CD4-positive, alpha-beta T cell (primary cell): ENCODE data around the gene WASL. TPM values are rescaled to one million over a fixed set of nuclear protein-coding genes. Genes with fewer than 3 reads are reported as not detected.

Source experiments
- ATAC-seq: fragments of 200-7000 bp; cut with Tn5 transposase; one replicate; pipeline ENCODE4 v1.10.0; 2022; ENCODE audit warnings: mild to moderate bottlenecking; ENCODE audit not compliant: poor library complexity
- CTCF ChIA-PET: fragments of 350-600 bp; sonication (Branson Sonifier 250); formaldehyde crosslinking; loops from one replicate; lab custom pipeline; 2021; ENCODE audit warnings: antibody characterized with exemption, inconsistent platforms; lab: Charles Lee
- POLR2A ChIA-PET: fragments of 350-600 bp; sonication (Branson Sonifier 250); formaldehyde crosslinking; loops from one replicate; lab custom pipeline; 2021; ENCODE audit warnings: antibody characterized with exemption, inconsistent platforms; lab: Charles Lee
- DNase-seq, 14 experiments: peaks; one replicate each; pipeline ENCODE4 v3.0.0-alpha.2; 2013 to 2020; ENCODE audit warnings: mixed read lengths in 2 of 14
- H3K27ac ChIP-seq, 2 donors: one replicate each; pipeline versions ENCODE4 v1.5.1 to v1.7.0; 2013; ENCODE audit warnings: low read length in 2 of 2, low read depth in 1 of 2, mild to moderate bottlenecking in 1 of 2
- H3K27me3 ChIP-seq, 2 experiments: 1 replicate in 1 of 2; 2 replicates in 1 of 2; pipeline versions ENCODE4 v1.6.1 to v1.7.0; 2013; ENCODE audit warnings: low read length in 2 of 2, control low read depth in 1 of 2, mild to moderate bottlenecking in 1 of 2, moderate library complexity in 1 of 2; ENCODE audit not compliant: insufficient read depth in 2 of 2, control insufficient read depth in 1 of 2
- H3K36me3 ChIP-seq: one replicate; pipeline ENCODE4 v1.6.1; 2013; ENCODE audit warnings: low read length, control low read depth; ENCODE audit not compliant: insufficient read depth
- H3K4me1 ChIP-seq: one replicate; pipeline ENCODE4 v1.6.1; 2013; ENCODE audit warnings: low read length, control low read depth; ENCODE audit not compliant: insufficient read depth
- H3K4me3 ChIP-seq: one replicate; pipeline ENCODE4 v1.5.1; 2013; ENCODE audit warnings: mild to moderate bottlenecking, low read length, moderate library complexity
- H3K9me3 ChIP-seq, 2 experiments: 1 replicate in 1 of 2; 2 replicates in 1 of 2; pipeline versions ENCODE4 v1.6.1 to v1.7.0; 2013; ENCODE audit warnings: low read length in 2 of 2, mild to moderate bottlenecking in 2 of 2, control low read depth in 1 of 2, moderate library complexity in 1 of 2; ENCODE audit not compliant: control insufficient read depth in 1 of 2, insufficient read depth in 1 of 2
- H3K27ac Mint-ChIP-seq: one replicate; pipeline ENCODE4 v1.8.0; 2020; ENCODE audit warnings: mixed read lengths
- H3K27me3 Mint-ChIP-seq: one replicate; pipeline ENCODE4 v1.8.0; 2021; ENCODE audit warnings: mixed read lengths
- H3K36me3 Mint-ChIP-seq: one replicate; pipeline ENCODE4 v1.8.0; 2021; ENCODE audit warnings: low read depth, mixed read lengths
- H3K4me1 Mint-ChIP-seq: one replicate; pipeline ENCODE4 v1.8.0; 2021; ENCODE audit warnings: low read depth, mixed read lengths
- H3K4me3 Mint-ChIP-seq: one replicate; pipeline ENCODE4 v1.8.0; 2020; ENCODE audit warnings: mild to moderate bottlenecking, mixed read lengths
- H3K9me3 Mint-ChIP-seq: one replicate; pipeline ENCODE4 v1.8.0; 2020; ENCODE audit warnings: mixed read lengths
- intact Hi-C, 2 experiments: fragments of 100-400 bp; cut with DNase I in 1 of 2; cut with micrococcal nuclease in 1 of 2; formaldehyde crosslinking; loops; one replicate each; pipeline versions ENCODE4 v1.15.1 to v1.9.0; 2023 to 2025; cut with DNase I, micrococcal nuclease
- total RNA-seq, 174 experiments: library from RNA in 2 of 174; stranded (reverse) in 2 of 174; gene quantifications; one replicate each; pipeline ENCODE4 v1.2.3 and lab custom pipeline; 2021 to 2026
- TF ChIP-seq, protein P1 (sequence below): fragments of 200-600 bp; IDR thresholded peaks from one replicate; pipeline ENCODE4 v1.8.0; 2022; ENCODE audit warnings: antibody characterized with exemption, mild to moderate bottlenecking

WASL gene
- total RNA-seq, 2 experiments from 2014 or later, result 8.6 to 9.3 TPM

DNA sequence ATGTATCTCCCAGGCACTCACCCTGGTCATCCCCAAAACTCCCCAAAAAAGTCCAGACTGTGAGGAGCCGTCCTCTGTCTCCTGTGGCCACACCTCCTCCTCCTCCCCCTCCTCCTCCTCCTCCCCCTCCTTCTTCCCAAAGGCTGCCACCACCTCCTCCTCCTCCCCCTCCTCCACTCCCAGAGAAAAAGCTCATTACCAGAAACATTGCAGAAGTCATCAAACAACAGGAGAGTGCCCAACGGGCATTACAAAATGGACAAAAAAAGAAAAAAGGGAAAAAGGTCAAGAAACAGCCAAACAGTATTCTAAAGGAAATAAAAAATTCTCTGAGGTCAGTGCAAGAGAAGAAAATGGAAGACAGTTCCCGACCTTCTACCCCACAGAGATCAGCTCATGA lies 86.0 kb downstream of the WASL start:
- ATAC-seq (no peak), DNase-seq (no peak)
- ChIA-PET POLR2A (no interaction called here), CTCF (no interaction called here)
- peaks cover 5 to 10% of the 10 kb centered on the region in 2 experiments for H3K27me3 ChIP-seq
- H3K36me3 Mint-ChIP-seq, result no peaks in the 10 kb centered on the region
- TF ChIP-seq, protein P1, sequence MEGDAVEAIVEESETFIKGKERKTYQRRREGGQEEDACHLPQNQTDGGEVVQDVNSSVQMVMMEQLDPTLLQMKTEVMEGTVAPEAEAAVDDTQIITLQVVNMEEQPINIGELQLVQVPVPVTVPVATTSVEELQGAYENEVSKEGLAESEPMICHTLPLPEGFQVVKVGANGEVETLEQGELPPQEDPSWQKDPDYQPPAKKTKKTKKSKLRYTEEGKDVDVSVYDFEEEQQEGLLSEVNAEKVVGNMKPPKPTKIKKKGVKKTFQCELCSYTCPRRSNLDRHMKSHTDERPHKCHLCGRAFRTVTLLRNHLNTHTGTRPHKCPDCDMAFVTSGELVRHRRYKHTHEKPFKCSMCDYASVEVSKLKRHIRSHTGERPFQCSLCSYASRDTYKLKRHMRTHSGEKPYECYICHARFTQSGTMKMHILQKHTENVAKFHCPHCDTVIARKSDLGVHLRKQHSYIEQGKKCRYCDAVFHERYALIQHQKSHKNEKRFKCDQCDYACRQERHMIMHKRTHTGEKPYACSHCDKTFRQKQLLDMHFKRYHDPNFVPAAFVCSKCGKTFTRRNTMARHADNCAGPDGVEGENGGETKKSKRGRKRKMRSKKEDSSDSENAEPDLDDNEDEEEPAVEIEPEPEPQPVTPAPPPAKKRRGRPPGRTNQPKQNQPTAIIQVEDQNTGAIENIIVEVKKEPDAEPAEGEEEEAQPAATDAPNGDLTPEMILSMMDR, result no peak
- H3K4me1 ChIP-seq, result no peaks in the 10 kb centered on the region
- peaks cover 44% of the 10 kb centered on the region for H3K27me3 Mint-ChIP-seq
- intact Hi-C loops, result no loop called here
- no peaks in the 10 kb centered on the region for H3K9me3 Mint-ChIP-seq
- H3K27ac ChIP-seq, result no peak overlapping the region
- H3K36me3 ChIP-seq, result no peaks in the 10 kb centered on the region
- no peak overlapping the region for H3K4me3 ChIP-seq
- H3K4me3 Mint-ChIP-seq, result no peak overlapping the region
- no peak overlapping the region for H3K27ac Mint-ChIP-seq
- no peaks in the 10 kb centered on the region for H3K4me1 Mint-ChIP-seq
- no peaks in the 10 kb centered on the region for H3K9me3 ChIP-seq

- Histone ChIP-seq H3K9me3 (no peaks in the 10 kb centered on the region), H3K27me3 (peaks cover 5 to 10% of the 10 kb centered on the region in 2 experiments), H3K4me3 (no peak overlapping the region), H3K4me1 (no peaks in the 10 kb centered on the region), H3K36me3 (no peaks in the 10 kb centered on the region), H3K27ac (no peak overlapping the region)
- Mint-ChIP-seq H3K36me3 (no peaks in the 10 kb centered on the region), H3K27me3 (peaks cover 44% of the 10 kb centered on the region), H3K27ac (no peak overlapping the region), H3K9me3 (no peaks in the 10 kb centered on the region), H3K4me3 (no peak overlapping the region), H3K4me1 (no peaks in the 10 kb centered on the region)
- DNase-seq (no peak), ATAC-seq (no peak)
- ChIA-PET POLR2A (no interaction called here), CTCF (no interaction called here)
- intact Hi-C loops, result no loop called here
- TF ChIP-seq, protein P1, result no peak
These were observed 86.5 kb downstream of the WASL start for GRCh38 chr7:123662293-123662692.

- H3K36me3 ChIP-seq, result no peaks in the 10 kb centered on the region
- CTCF ChIA-PET, result interaction anchor here (0.9 kb wide), 1 partner anchor 13 kb away, joined by 3 read pairs; no protein-coding TSS in a partner anchor
- no peak overlapping the region for H3K27ac ChIP-seq
- Mint-ChIP-seq H3K4me1 (no peaks in the 10 kb centered on the region), H3K9me3 (no peaks in the 10 kb centered on the region), H3K4me3 (no peak overlapping the region), H3K36me3 (no peaks in the 10 kb centered on the region), H3K27ac (no peak overlapping the region), H3K27me3 (peaks cover 48% of the 10 kb centered on the region)
- POLR2A ChIA-PET, result no interaction called here
- no peaks in the 10 kb centered on the region for H3K9me3 ChIP-seq
- TF ChIP-seq, protein P1, result no peak
- DNase-seq (no peak), ATAC-seq (no peak)
- intact Hi-C loops, result no loop called here
- H3K27me3 ChIP-seq, result peaks cover 5 to 10% of the 10 kb centered on the region in 2 experiments
- H3K4me3 ChIP-seq, result no peak overlapping the region
- H3K4me1 ChIP-seq, result no peaks in the 10 kb centered on the region
These were observed 87.0 kb downstream of the WASL start for GRCh38 chr7:123661765-123662164.
